Measurements from ENCODE around the gene LEP. TPM values are rescaled to one million over a fixed set of nuclear protein-coding genes. Genes with fewer than 3 reads are reported as not detected.

LEP gene
- total RNA-seq, 1 experiment from 2014 or later = not detected

- H3K4me1 ChIP-seq = no peaks in the 10 kb centered on the region
- POLR2A ChIA-PET = no interaction called here
- peaks cover 12% of the 10 kb centered on the region for H3K4me1 Mint-ChIP-seq (ENCODE audit: low read depth, unreplicated experiment)
- no peaks in the 10 kb centered on the region for H3K27me3 Mint-ChIP-seq (ENCODE audit: insufficient read depth, unreplicated experiment)
- H3K27ac Mint-ChIP-seq (ENCODE audit: unreplicated experiment) = no peak overlapping the region
- no TSS peak for BruUV-seq (replicated peaks)
- H3K27me3 ChIP-seq (replicated peaks; ENCODE audit: control insufficient read depth, insufficient read depth, low read length) = no peaks in the 10 kb centered on the region
- no peaks in the 10 kb centered on the region for H3K36me3 Mint-ChIP-seq (ENCODE audit: insufficient read depth, unreplicated experiment)
- intact Hi-C loops (cut with micrococcal nuclease; ENCODE audit: unreplicated experiment) = no loop called here
- TF ChIP-seq CTCF (IDR thresholded peaks at IDR 0.05; ENCODE audit: insufficient read depth in 1 of 2, low read depth in 1 of 2, low read length in 1 of 2, severe bottlenecking in 1 of 2, unreplicated experiment in 1 of 2) = no peak
- no peak overlapping the region for H3K4me3 ChIP-seq (ENCODE audit: low read depth, low read length)
- CTCF ChIA-PET = no interaction called here
- H3K9me3 ChIP-seq = 0 out of 2 replicates have a peak, but pooled peaks cover 4% of the 10 kb centered on the region
- peaks cover 6% of the 10 kb centered on the region for H3K9me3 Mint-ChIP-seq (ENCODE audit: unreplicated experiment)
- no peaks in the 10 kb centered on the region for H3K36me3 ChIP-seq (ENCODE audit: control insufficient read depth, insufficient read depth, low read length)
- no peak for DNase-seq
- H3K4me3 Mint-ChIP-seq (ENCODE audit: unreplicated experiment) = no peak overlapping the region
Observed at GRCh38 chr7:128253701-128254100, 12.6 kb downstream of the LEP start.

GRCh38 chr7:128254470-128254869 lies 13.4 kb downstream of the LEP start:
- H3K4me1 ChIP-seq = peaks cover 6% of the 10 kb centered on the region
- DNase-seq = no peak
- intact Hi-C loops (cut with micrococcal nuclease; ENCODE audit: unreplicated experiment) = no loop called here
- Mint-ChIP-seq H3K9me3 (ENCODE audit: unreplicated experiment) (peaks cover 9% of the 10 kb centered on the region), H3K27ac (ENCODE audit: unreplicated experiment) (no peak overlapping the region), H3K4me3 (ENCODE audit: unreplicated experiment) (no peak overlapping the region), H3K27me3 (ENCODE audit: insufficient read depth, unreplicated experiment) (no peaks in the 10 kb centered on the region), H3K36me3 (ENCODE audit: insufficient read depth, unreplicated experiment) (no peaks in the 10 kb centered on the region), H3K4me1 (ENCODE audit: low read depth, unreplicated experiment) (peaks cover 19% of the 10 kb centered on the region)
- POLR2A ChIA-PET = no interaction called here
- CTCF ChIA-PET = no interaction called here
- BruUV-seq (replicated peaks) = no TSS peak
- no peak for TF ChIP-seq CTCF (IDR thresholded peaks at IDR 0.05; ENCODE audit: insufficient read depth in 1 of 2, low read depth in 1 of 2, low read length in 1 of 2, severe bottlenecking in 1 of 2, unreplicated experiment in 1 of 2)
- 0 out of 2 replicates have a peak, but pooled peaks cover 4% of the 10 kb centered on the region for H3K9me3 ChIP-seq
- H3K27me3 ChIP-seq (replicated peaks; ENCODE audit: control insufficient read depth, insufficient read depth, low read length) = no peaks in the 10 kb centered on the region
- no peak overlapping the region for H3K4me3 ChIP-seq (ENCODE audit: low read depth, low read length)
- no peaks in the 10 kb centered on the region for H3K36me3 ChIP-seq (ENCODE audit: control insufficient read depth, insufficient read depth, low read length)

GRCh38 chr7:128255271-128255670 lies 14.2 kb downstream of the LEP start:
- H3K9me3 ChIP-seq = 0 out of 2 replicates have a peak, but pooled peaks cover 4% of the 10 kb centered on the region
- H3K27me3 Mint-ChIP-seq (ENCODE audit: insufficient read depth, unreplicated experiment) = no peaks in the 10 kb centered on the region
- H3K4me1 ChIP-seq = peaks cover 14% of the 10 kb centered on the region
- no peak for TF ChIP-seq CTCF (IDR thresholded peaks at IDR 0.05; ENCODE audit: insufficient read depth in 1 of 2, low read depth in 1 of 2, low read length in 1 of 2, severe bottlenecking in 1 of 2, unreplicated experiment in 1 of 2)
- no peak for DNase-seq
- peaks cover 9% of the 10 kb centered on the region for H3K9me3 Mint-ChIP-seq (ENCODE audit: unreplicated experiment)
- BruUV-seq (replicated peaks) = no TSS peak
- peaks cover 27% of the 10 kb centered on the region for H3K4me1 Mint-ChIP-seq (ENCODE audit: low read depth, unreplicated experiment)
- no peaks in the 10 kb centered on the region for H3K36me3 Mint-ChIP-seq (ENCODE audit: insufficient read depth, unreplicated experiment)
- no peaks in the 10 kb centered on the region for H3K36me3 ChIP-seq (ENCODE audit: control insufficient read depth, insufficient read depth, low read length)
- no peak overlapping the region for H3K4me3 ChIP-seq (ENCODE audit: low read depth, low read length)
- no peak overlapping the region for H3K4me3 Mint-ChIP-seq (ENCODE audit: unreplicated experiment)
- no peaks in the 10 kb centered on the region for H3K27me3 ChIP-seq (replicated peaks; ENCODE audit: control insufficient read depth, insufficient read depth, low read length)
- intact Hi-C loops (cut with micrococcal nuclease; ENCODE audit: unreplicated experiment) = loop anchor here (5.0 kb wide), 2 partner anchors 42 to 67 kb away; no protein-coding TSS in a partner anchor
- no peak overlapping the region for H3K27ac Mint-ChIP-seq (ENCODE audit: unreplicated experiment)
- ChIA-PET POLR2A (no interaction called here), CTCF (no interaction called here)
